GM12875 (cell line): ENCODE measurements around the gene NCS1.
"Not testable (repeated sequence)": the region's sequence is repeated elsewhere in the genome, so short reads cannot be mapped to it uniquely, and the experiment has no call there.

Experiments
- H3K4me3 ChIP-seq: one replicate; pipeline ENCODE4 v1.5.1; 2011; ENCODE audit warnings: low read depth, low read length, control low read depth
- CTCF ChIP-seq: IDR thresholded peaks from 2 replicates; pipeline ENCODE4 v1.5.1; 2011; ENCODE audit warnings: low read depth, mild to moderate bottlenecking, control low read depth, inconsistent platforms, low read length, moderate library complexity, borderline replicate concordance; ENCODE audit not compliant: insufficient read depth

NCS1 gene

GRCh38 chr9:130244548-130245165 lies 72.5 kb downstream of the NCS1 start:
- no peak overlapping the region for H3K4me3 ChIP-seq
- no peak for TF ChIP-seq CTCF

GRCh38 chr9:130245474-130245873 lies 73.3 kb downstream of the NCS1 start:
- TF ChIP-seq CTCF, result no peak
- no peak overlapping the region for H3K4me3 ChIP-seq

- no peak for TF ChIP-seq CTCF
Measured at GRCh38 chr9:130246126-130246525, 73.9 kb downstream of the NCS1 start.

GRCh38 chr9:130254747-130255630 lies 82.8 kb downstream of the NCS1 start:
- no peak overlapping the region for H3K4me3 ChIP-seq
- no peak for TF ChIP-seq CTCF

More at GRCh38 chr9:130246126-130246525, 73.9 kb downstream of the NCS1 start:
- no peak overlapping the region for H3K4me3 ChIP-seq

GRCh38 chr9:130255631-130256134 lies 83.5 kb downstream of the NCS1 start:
- no peak overlapping the region for H3K4me3 ChIP-seq
- TF ChIP-seq CTCF, result no peak

- no peak overlapping the region for H3K4me3 ChIP-seq
- TF ChIP-seq CTCF, result no peak
Measured at GRCh38 chr9:130256644-130257043, 84.4 kb downstream of the NCS1 start.

GRCh38 chr9:130258137-130258536 lies 85.9 kb downstream of the NCS1 start:
- not testable (repeated sequence) for H3K4me3 ChIP-seq
